ENCODE data around the gene SPSB1. TPM values are rescaled to one million over a fixed set of nuclear protein-coding genes. Genes with fewer than 3 reads are reported as not detected.

Gene SPSB1
- total RNA-seq, 1 donor, result 23.2 TPM

- no peak overlapping the region for H2AFZ ChIP-seq (ENCODE audit: low read length)
- no peaks in the 10 kb centered on the region for H3K27me3 ChIP-seq (ENCODE audit: insufficient read depth, low read length)
- H3K9me3 ChIP-seq (ENCODE audit: low read depth, low read length), result no peaks in the 10 kb centered on the region
- peaks cover 93% of the 10 kb centered on the region for H3K79me2 ChIP-seq (ENCODE audit: insufficient read depth, low read length)
- peaks cover 21% of the 10 kb centered on the region for H3K4me1 ChIP-seq (ENCODE audit: insufficient read depth, low read length)
- peak; percentile 32 for DNase-seq (ENCODE audit: insufficient read length, low spot score, missing footprints)
- H3K4me2 ChIP-seq (ENCODE audit: insufficient read depth, low read length), result no peak overlapping the region
- H3K36me3 ChIP-seq (ENCODE audit: insufficient read depth, low read length), result peaks cover 5% of the 10 kb centered on the region
- no peak overlapping the region for H3K27ac ChIP-seq (ENCODE audit: low read depth, low read length)
- H3K4me3 ChIP-seq (ENCODE audit: insufficient read depth, low read length), result no peak overlapping the region
- no peak for TF ChIP-seq CTCF (IDR thresholded peaks at IDR 0.05; ENCODE audit: extremely low read depth, low read depth, low read length)
- peaks cover 73% of the 10 kb centered on the region for H4K20me1 ChIP-seq (ENCODE audit: insufficient read depth, low read length)
Measured at GRCh38 chr1:9314111-9314510, 21.4 kb downstream of the SPSB1 start.

- H3K27me3 ChIP-seq (ENCODE audit: insufficient read depth, low read length), result no peaks in the 10 kb centered on the region
- no peak overlapping the region for H2AFZ ChIP-seq (ENCODE audit: low read length)
- peaks cover 5% of the 10 kb centered on the region for H3K36me3 ChIP-seq (ENCODE audit: insufficient read depth, low read length)
- peak overlapping the region; percentile 39 for H3K4me2 ChIP-seq (ENCODE audit: insufficient read depth, low read length)
- no peak for TF ChIP-seq CTCF (IDR thresholded peaks at IDR 0.05; ENCODE audit: extremely low read depth, low read depth, low read length)
- H3K4me3 ChIP-seq (ENCODE audit: insufficient read depth, low read length), result no peak overlapping the region
- no peak for DNase-seq (ENCODE audit: insufficient read length, low spot score, missing footprints)
- peaks cover 21% of the 10 kb centered on the region for H3K4me1 ChIP-seq (ENCODE audit: insufficient read depth, low read length)
- H3K79me2 ChIP-seq (ENCODE audit: insufficient read depth, low read length), result peaks cover 93% of the 10 kb centered on the region
- no peaks in the 10 kb centered on the region for H3K9me3 ChIP-seq (ENCODE audit: low read depth, low read length)
- H4K20me1 ChIP-seq (ENCODE audit: insufficient read depth, low read length), result peaks cover 69% of the 10 kb centered on the region
- peak overlapping the region; percentile 91 for H3K27ac ChIP-seq (ENCODE audit: low read depth, low read length)
Measured at GRCh38 chr1:9314711-9315379, 22.2 kb downstream of the SPSB1 start.

- peak; percentile 97 for DNase-seq (ENCODE audit: insufficient read length, low spot score, missing footprints)
- Histone ChIP-seq H3K79me2 (ENCODE audit: insufficient read depth, low read length) (peaks cover 93% of the 10 kb centered on the region), H3K4me1 (ENCODE audit: insufficient read depth, low read length) (peaks cover 22% of the 10 kb centered on the region), H4K20me1 (ENCODE audit: insufficient read depth, low read length) (peaks cover 72% of the 10 kb centered on the region), H3K4me3 (ENCODE audit: insufficient read depth, low read length) (peak overlapping the region; percentile 35), H3K36me3 (ENCODE audit: insufficient read depth, low read length) (peaks cover 5% of the 10 kb centered on the region), H3K4me2 (ENCODE audit: insufficient read depth, low read length) (peak overlapping the region; percentile 39), H3K9me3 (ENCODE audit: low read depth, low read length) (no peaks in the 10 kb centered on the region), H3K27me3 (ENCODE audit: insufficient read depth, low read length) (no peaks in the 10 kb centered on the region), H2AFZ (ENCODE audit: low read length) (no peak overlapping the region), H3K27ac (ENCODE audit: low read depth, low read length) (peak overlapping the region; percentile 91)
- TF ChIP-seq CTCF (IDR thresholded peaks at IDR 0.05; ENCODE audit: extremely low read depth, low read depth, low read length), result no peak
Measured at GRCh38 chr1:9315411-9316079, 22.9 kb downstream of the SPSB1 start.

- Histone ChIP-seq H3K4me1 (ENCODE audit: insufficient read depth, low read length) (peaks cover 27% of the 10 kb centered on the region), H3K9me3 (ENCODE audit: low read depth, low read length) (no peaks in the 10 kb centered on the region), H3K27me3 (ENCODE audit: insufficient read depth, low read length) (no peaks in the 10 kb centered on the region), H3K27ac (ENCODE audit: low read depth, low read length) (peak overlapping the region; percentile 91), H3K4me2 (ENCODE audit: insufficient read depth, low read length) (peak overlapping the region; percentile 39), H3K4me3 (ENCODE audit: insufficient read depth, low read length) (no peak overlapping the region), H2AFZ (ENCODE audit: low read length) (no peak overlapping the region), H3K36me3 (ENCODE audit: insufficient read depth, low read length) (peaks cover 5% of the 10 kb centered on the region), H3K79me2 (ENCODE audit: insufficient read depth, low read length) (peaks cover 93% of the 10 kb centered on the region), H4K20me1 (ENCODE audit: insufficient read depth, low read length) (peaks cover 72% of the 10 kb centered on the region)
- no peak for TF ChIP-seq CTCF (IDR thresholded peaks at IDR 0.05; ENCODE audit: extremely low read depth, low read depth, low read length)
- DNase-seq (ENCODE audit: insufficient read length, low spot score, missing footprints), result peak; percentile 77
Measured at GRCh38 chr1:9316080-9316444, 23.4 kb downstream of the SPSB1 start.
